K562 (cell line): Measurements from ENCODE around the gene GUCY2C. TPM values are rescaled to one million over a fixed set of nuclear protein-coding genes. Genes with fewer than 3 reads are reported as not detected.
"Not testable (repeated sequence)": the region's sequence is repeated elsewhere in the genome, so short reads cannot be mapped to it uniquely, and the experiment has no call there.

Source experiments
- ATAC-seq: fragments of 200-7000 bp; cut with Tn5 transposase; 3 replicates; pipeline ENCODE4 v1.9.1; 2020; ENCODE audit warnings: moderate library complexity
- BruUV-seq: library from RNA; stranded (reverse); fragments of 400-500 nt; replicated peaks from 2 replicates; lab custom pipeline; 2021; lab: Mats Ljungman, UMichigan
- CTCF ChIA-PET: fragments of 300-600 bp; formaldehyde crosslinking; extraction: SDS; loops from one replicate; lab custom pipeline; 2021; ENCODE audit warnings: low intra/inter-chr PET ratio; lab: Yijun Ruan, JAX
- POLR2A ChIA-PET: fragments of 300-600, 350-650 bp; sonication (Branson Sonifier 250); formaldehyde crosslinking; extraction: SDS; loops from one replicate; lab custom pipeline; 2021; ENCODE audit warnings: antibody characterized with exemption, inconsistent platforms; lab: Yijun Ruan, JAX
- DNase-seq, 4 experiments: peaks; one replicate each; pipeline versions ENCODE4 v3.0.0 to v3.0.0-alpha.2; 2011 to 2018; ENCODE audit warnings: low spot score in 3 of 4, mixed read lengths in 3 of 4; ENCODE audit errors: extremely low read depth in 1 of 4
- FAIRE-seq: peaks from 2 replicates; lab custom pipeline; 2011; peaks lifted over from hg19 to GRCh38; lab: Jason Lieb, UNC
- H2AFZ ChIP-seq: 2 replicates; pipeline ENCODE4 v1.6.0; 2011; ENCODE audit warnings: low read depth, low read length, control low read depth, inconsistent platforms
- H3K27ac ChIP-seq: fragments of 200-600 bp; 3 replicates; pipeline ENCODE4 v1.8.0; 2011; ENCODE audit warnings: low read depth, mild to moderate bottlenecking, control low read depth, inconsistent platforms, low read length, moderate library complexity, mixed read lengths; ENCODE audit errors: extremely low read depth
- H3K27me3 ChIP-seq, 2 experiments: fragments of 300-600 bp in 1 of 2; 2 replicates in 1 of 2; 3 replicates in 1 of 2; pipeline versions ENCODE4 v1.6.0 to v1.8.0; 2011; ENCODE audit warnings: inconsistent platforms in 2 of 2, low read length in 2 of 2, mild to moderate bottlenecking in 1 of 2, mixed read lengths in 1 of 2, moderate library complexity in 1 of 2; ENCODE audit not compliant: control insufficient read depth in 2 of 2, insufficient read depth in 2 of 2
- H3K36me3 ChIP-seq: fragments of 300-600 bp; 3 replicates; pipeline ENCODE4 v1.8.0; 2011; ENCODE audit warnings: mild to moderate bottlenecking, low read length, inconsistent platforms; ENCODE audit not compliant: control insufficient read depth, insufficient read depth
- H3K4me1 ChIP-seq, 2 experiments: fragments of 200-600 bp in 1 of 2; replicated peaks in 1 of 2; 2 replicates in 1 of 2; 3 replicates in 1 of 2; pipeline versions ENCODE4 v1.5.1 to v1.8.0; 2011; ENCODE audit warnings: inconsistent platforms in 2 of 2, low read length in 2 of 2, mild to moderate bottlenecking in 1 of 2, mixed read lengths in 1 of 2, moderate library complexity in 1 of 2; ENCODE audit not compliant: control insufficient read depth in 2 of 2, insufficient read depth in 2 of 2
- H3K4me2 ChIP-seq: 2 replicates; pipeline ENCODE4 v1.6.1; 2011; ENCODE audit warnings: low read length, control low read depth, inconsistent platforms, mixed read lengths; ENCODE audit not compliant: insufficient read depth
- H3K4me3 ChIP-seq: fragments of 200-600 bp; sonication (generic), shearing (Covaris generic); 2 replicates; pipeline ENCODE4 v1.5.1; 2016; ENCODE audit warnings: control low read depth, inconsistent platforms
- H3K79me2 ChIP-seq: fragments of 200-600 bp; 3 replicates; pipeline ENCODE4 v1.8.0; 2011; ENCODE audit warnings: low read length, inconsistent platforms; ENCODE audit not compliant: control insufficient read depth, insufficient read depth
- H3K9ac ChIP-seq, 2 experiments: 2 replicates each; pipeline versions ENCODE4 v1.6.0 to v1.6.1; 2011; ENCODE audit warnings: low read depth in 2 of 2, low read length in 2 of 2, control low read depth in 1 of 2, inconsistent platforms in 1 of 2, mild to moderate bottlenecking in 1 of 2, mixed read lengths in 1 of 2; ENCODE audit not compliant: insufficient read depth in 1 of 2
- H3K9me1 ChIP-seq: one replicate; pipeline ENCODE4 v1.6.0; 2011; ENCODE audit warnings: inconsistent platforms, mild to moderate bottlenecking, low read length, moderate library complexity; ENCODE audit not compliant: control insufficient read depth, insufficient read depth
- H3K9me3 ChIP-seq: replicated peaks from 2 replicates; pipeline ENCODE4 v1.5.1; 2011; ENCODE audit warnings: low read depth, low read length, inconsistent platforms; ENCODE audit not compliant: control insufficient read depth, insufficient read depth
- H4K20me1 ChIP-seq: replicated peaks from 2 replicates; pipeline ENCODE4 v1.6.1; 2011; ENCODE audit warnings: low read length, inconsistent platforms, mixed read lengths; ENCODE audit not compliant: control insufficient read depth, insufficient read depth
- FOXK2 ChIP-seq, 2 experiments: fragments of 450-650 bp; IDR thresholded peaks in 1 of 2; conservative IDR thresholded peaks in 1 of 2; 2 replicates each; pipeline ENCODE4 v1.6.1; 2016; ENCODE audit warnings: low read depth in 2 of 2, mild to moderate bottlenecking in 1 of 2
- MEIS2 ChIP-seq: fragments of 450-650 bp; IDR thresholded peaks from 2 replicates; pipeline ENCODE4 v1.6.1; 2014; ENCODE audit warnings: mild to moderate bottlenecking; ENCODE audit not compliant: partially characterized antibody
- NCOA1 ChIP-seq: fragments of 450-650 bp; IDR thresholded peaks from 2 replicates; pipeline ENCODE4 v1.6.1; 2016; ENCODE audit warnings: low read depth
- ZBTB33 ChIP-seq: sonication (generic); formaldehyde crosslinking; IDR thresholded peaks from 2 replicates; pipeline ENCODE4 v1.8.1; 2023; ENCODE audit warnings: mild to moderate bottlenecking, missing genetic modification reagents
- ZC3H11A ChIP-seq: IDR thresholded peaks from 2 replicates; pipeline ENCODE4 v1.6.1; 2012; ENCODE audit warnings: low read depth, low read length, improper control_type of control experiment
- ZNF609 ChIP-seq: sonication (generic); formaldehyde crosslinking; IDR thresholded peaks from 2 replicates; pipeline ENCODE4 v1.8.1; 2023; ENCODE audit warnings: missing genetic modification reagents, mild to moderate bottlenecking, borderline replicate concordance
- ZNF778 ChIP-seq: fragments of 450-650 bp; formaldehyde crosslinking; IDR thresholded peaks from 2 replicates; pipeline ENCODE4 v1.4.0; 2020; ENCODE audit warnings: mild to moderate bottlenecking, moderate library complexity
- WGBS: fragments of 100-300 bp; shearing (Covaris generic); methylation state at CpG from one replicate; pipeline ENCODE4 v1.1.6; 2016; ENCODE audit warnings: low coverage, mixed read lengths; ENCODE audit not compliant: insufficient coverage; ENCODE audit errors: missing lambda C conversion rate; 5-methylcytosine and 5-hydroxymethylcytosine counted together
- in situ Hi-C: fragments of 300-500 bp; cut with MboI; formaldehyde crosslinking; loops from 4 replicates; pipeline ENCODE4 v1.15.0; 2018; ENCODE audit warnings: inconsistent platforms, mixed read lengths
- intact Hi-C: fragments of 100-400 bp; cut with micrococcal nuclease; formaldehyde crosslinking; loops from 2 replicates; pipeline ENCODE4 v1.14.2; 2022
- polyA plus RNA-seq, 8 experiments: library from polyadenylated mRNA; depleted of rRNA in 4 of 8; stranded (reverse) in 5 of 8; unstranded in 3 of 8; fragments of >200 nt; fragmentation: Nextera tagmentation in 2 of 8; fragmentation: Illumina TruSeq in 1 of 8; extraction: Ambion mirVana in 2 of 8; extraction: Trizol in 1 of 8; gene quantifications; 2 replicates each; pipeline versions ENCODE4 v1.2.1 to v1.2.3, GENCODE V29; 2011 to 2014; ENCODE audit warnings: inconsistent platforms in 1 of 8, missing spikeins in 1 of 8
- total RNA-seq, 7 experiments: library from RNA; depleted of rRNA in 6 of 7; stranded (reverse); fragments of >200 nt in 6 of 7; fragmentation: Illumina TruSeq in 2 of 7; extraction: Trizol in 2 of 7; gene quantifications; 2 replicates each; pipeline versions ENCODE4 v1.2.1 to v1.2.3, GENCODE V29; 2011 to 2021; ENCODE audit warnings: low replicate concordance in 1 of 7

GUCY2C gene
- total and polyA plus RNA-seq, 9 of the 15 experiments (the other 6 are each of a cell fraction or from before 2014, with no cell fraction given) = 0.01 to 0.05 (median 0.04) TPM; not detected in 6

GRCh38 chr12:14741153-14741552 is 44.8 kb upstream of the GUCY2C start (continued):
- no peak for TF ChIP-seq ZNF609
- TF ChIP-seq ZNF778 (CRISPR knock-in tag) = no peak
- TF ChIP-seq FOXK2 (conservative IDR thresholded peaks at IDR 0.05 in 1 of 2, IDR thresholded peaks at IDR 0.05 in 1 of 2; ENCODE audit: low read depth in 2 of 2) = no peak
- TF ChIP-seq MEIS2 = no peak
- no peak for TF ChIP-seq NCOA1
- no peak for TF ChIP-seq ZC3H11A

- CTCF ChIA-PET, POLR2A ChIA-PET, BruUV-seq: not testable (repeated sequence)
These were observed 40.0 kb upstream of the GUCY2C start for GRCh38 chr12:14736441-14736840.

More at GRCh38 chr12:14736441-14736840, 40.0 kb upstream of the GUCY2C start:
- H3K27me3 ChIP-seq, H3K9me1 ChIP-seq, H3K4me3 ChIP-seq, in situ Hi-C loops, intact Hi-C loops, H3K4me1 ChIP-seq, H2AFZ ChIP-seq, DNase-seq, FAIRE-seq, H3K27ac ChIP-seq, H3K36me3 ChIP-seq, H3K9ac ChIP-seq, H3K4me2 ChIP-seq, H3K79me2 ChIP-seq, H3K9me3 ChIP-seq, ATAC-seq, H4K20me1 ChIP-seq: not testable (repeated sequence)
- WGBS = 46% methylated on average over 3 of the region's 16 CpGs
- TF ChIP-seq ZBTB33 = peak; percentile 34; the same call in 1 of the 2 replicates
